ENCODE data around the gene PRR14.
"Not testable (repeated sequence)": the region's sequence is repeated elsewhere in the genome, so short reads cannot be mapped to it uniquely, and the experiment has no call there.

- TF ChIP-seq EZH2 (IDR thresholded peaks at IDR 0.05; ENCODE audit: low read depth, low read length, severe bottlenecking); SUZ12 (IDR thresholded peaks at IDR 0.05; ENCODE audit: low read length); MAFK (IDR thresholded peaks at IDR 0.05; ENCODE audit: low read depth, low read length); POLR2A (IDR thresholded peaks at IDR 0.05; ENCODE audit: control extremely low read depth in 1 of 2, low read depth in 2 of 2, low read length in 2 of 2); CHD2 (IDR thresholded peaks at IDR 0.05; ENCODE audit: low read length); EP300 (IDR thresholded peaks at IDR 0.05; ENCODE audit: borderline replicate concordance in 1 of 2, low read depth in 2 of 2, low read length in 2 of 2); USF2 (IDR thresholded peaks at IDR 0.05; ENCODE audit: low read length); NRF1 (IDR thresholded peaks at IDR 0.05; ENCODE audit: low read depth, low read length); TAF7 (optimal IDR thresholded peaks at IDR 0.05; ENCODE audit: borderline replicate concordance, low read depth, low read length): not testable (repeated sequence)
- TF ChIP-seq, protein P1, sequence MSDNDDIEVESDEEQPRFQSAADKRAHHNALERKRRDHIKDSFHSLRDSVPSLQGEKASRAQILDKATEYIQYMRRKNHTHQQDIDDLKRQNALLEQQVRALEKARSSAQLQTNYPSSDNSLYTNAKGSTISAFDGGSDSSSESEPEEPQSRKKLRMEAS (IDR thresholded peaks at IDR 0.05), result not testable (repeated sequence)
These were observed 18.3 kb upstream of the PRR14 start for GRCh38 chr16:30632454-30632853.

Measured in H1 (cell line).